Gastroesophageal sphincter (tissue), 3 donors: Measurements from ENCODE around the gene HEPN1.

Source experiments
- CTCF ChIP-seq, 4 experiments: fragments of 200-600 bp in 2 of 4; fragments of 450-650 bp in 2 of 4; sonication (generic) in 1 of 4; IDR thresholded peaks; one replicate each; pipeline ENCODE4 v1.5.1; 2017 to 2019; ENCODE audit warnings: antibody characterized with exemption in 4 of 4, mild to moderate bottlenecking in 2 of 4, moderate library complexity in 2 of 4
- EP300 ChIP-seq: sonication (generic); formaldehyde crosslinking; IDR thresholded peaks from one replicate; pipeline ENCODE4 v1.6.1; 2017; ENCODE audit warnings: antibody characterized with exemption, mild to moderate bottlenecking
- POLR2A ChIP-seq, 2 donors: fragments of 450-650 bp; IDR thresholded peaks; one replicate each; pipeline ENCODE4 v1.6.1; 2017; ENCODE audit warnings: antibody characterized with exemption in 2 of 2, mild to moderate bottlenecking in 2 of 2, moderate library complexity in 1 of 2
- POLR2AphosphoS5 ChIP-seq: sonication (generic); formaldehyde crosslinking; IDR thresholded peaks from one replicate; pipeline ENCODE4 v1.6.1; 2017; ENCODE audit warnings: antibody characterized with exemption

- TF ChIP-seq CTCF (IDR thresholded peaks at IDR 0.05): no peak
- TF ChIP-seq POLR2A (IDR thresholded peaks at IDR 0.05): no peak
- TF ChIP-seq POLR2AphosphoS5: no peak
- no peak for TF ChIP-seq EP300
These were observed 11.7 kb downstream of the HEPN1 start for GRCh38 chr11:124930799-124931198.
